WTC11 (cell line): ENCODE results near the gene MAGI3. TPM values are rescaled to one million over a fixed set of nuclear protein-coding genes. Genes with fewer than 3 reads are reported as not detected.

Source experiments
- ATAC-seq: fragments of 200-7000 bp; cut with Tn5 transposase; 2 replicates; pipeline ENCODE4 v1.10.0; 2021; ENCODE audit warnings: mild to moderate bottlenecking, moderate library complexity
- CTCF ChIA-PET: fragments of 300-600 bp; sonication (Branson Sonifier 250); formaldehyde crosslinking; loops from one replicate; lab custom pipeline; 2021; ENCODE audit warnings: antibody characterized with exemption; lab: Charles Lee
- POLR2A ChIA-PET: fragments of 350-600 bp; sonication (Branson Sonifier 250); formaldehyde crosslinking; loops from one replicate; lab custom pipeline; 2021; ENCODE audit warnings: antibody characterized with exemption; lab: Charles Lee
- DNase-seq: peaks from one replicate; pipeline ENCODE4 v3.0.0; 2021; ENCODE audit warnings: low spot score
- H3K27ac Mint-ChIP-seq: 2 replicates; pipeline ENCODE4 v1.8.0; 2021; ENCODE audit warnings: mixed read lengths
- H3K27me3 Mint-ChIP-seq: 2 replicates; pipeline ENCODE4 v1.8.0; 2021; ENCODE audit warnings: low read depth, mild to moderate bottlenecking, moderate library complexity, mixed read lengths
- H3K36me3 Mint-ChIP-seq: 2 replicates; pipeline ENCODE4 v1.8.0; 2021; ENCODE audit warnings: mixed read lengths
- H3K4me1 Mint-ChIP-seq: 2 replicates; pipeline ENCODE4 v1.8.0; 2022; ENCODE audit warnings: mixed read lengths
- H3K4me3 Mint-ChIP-seq: 2 replicates; pipeline ENCODE4 v1.8.0; 2021; ENCODE audit warnings: mild to moderate bottlenecking, moderate library complexity, mixed read lengths
- H3K9me3 Mint-ChIP-seq: 2 replicates; pipeline ENCODE4 v1.8.0; 2021; ENCODE audit warnings: mixed read lengths
- FOXK1 ChIP-seq: sonication (generic); formaldehyde crosslinking; IDR thresholded peaks from 2 replicates; pipeline ENCODE4 v1.8.0; 2022; ENCODE audit warnings: mild to moderate bottlenecking, moderate library complexity, missing genetic modification reagents
- HMGA2 ChIP-seq: fragments of 250-450 bp; sonication (Bioruptor Pico); IDR thresholded peaks from 2 replicates; pipeline ENCODE4 v1.4.0; 2021; ENCODE audit warnings: mild to moderate bottlenecking, moderate library complexity
- JAZF1 ChIP-seq: fragments of 250-450 bp; sonication (Bioruptor Pico); IDR thresholded peaks from 2 replicates; pipeline ENCODE4 v1.9.0; 2021; ENCODE audit warnings: moderate library complexity, mild to moderate bottlenecking, inconsistent platforms
- KAT7 ChIP-seq: sonication (generic); formaldehyde crosslinking; IDR thresholded peaks from 2 replicates; pipeline ENCODE4 v1.8.1; 2023; ENCODE audit warnings: missing genetic modification reagents, mild to moderate bottlenecking, borderline replicate concordance
- NFYB ChIP-seq: sonication (generic); formaldehyde crosslinking; conservative IDR thresholded peaks from 2 replicates; pipeline ENCODE4 v1.8.0; 2022; ENCODE audit warnings: low read depth, missing genetic modification reagents
- PRDM15 ChIP-seq: sonication (generic); formaldehyde crosslinking; IDR thresholded peaks from 2 replicates; pipeline ENCODE4 v1.8.0; 2022; ENCODE audit warnings: missing genetic modification reagents
- ZNF219 ChIP-seq: sonication (generic); formaldehyde crosslinking; IDR thresholded peaks from 2 replicates; pipeline ENCODE4 v1.8.0; 2023; ENCODE audit warnings: missing genetic modification reagents, mild to moderate bottlenecking, borderline replicate concordance
- ZNF232 ChIP-seq: sonication (generic); formaldehyde crosslinking; IDR thresholded peaks from 2 replicates; pipeline ENCODE4 v1.8.0; 2022; ENCODE audit warnings: mild to moderate bottlenecking, missing genetic modification reagents
- ZNF396 ChIP-seq: fragments of 250-450 bp; sonication (Bioruptor Pico); IDR thresholded peaks from 2 replicates; pipeline ENCODE4 v1.8.0; 2021; ENCODE audit warnings: mild to moderate bottlenecking, moderate library complexity, borderline replicate concordance
- total RNA-seq: library from RNA; stranded (reverse); gene quantifications from 3 replicates; pipeline ENCODE4 v1.2.3, GENCODE V29; 2021
- TF ChIP-seq, protein P1 (sequence below): fragments of 250-450 bp; sonication (Bioruptor Pico); IDR thresholded peaks from 2 replicates; pipeline ENCODE4 v2.1.2; 2022; ENCODE audit warnings: mild to moderate bottlenecking, moderate library complexity
- TF ChIP-seq, protein P2 (sequence below): sonication (generic); formaldehyde crosslinking; IDR thresholded peaks from 2 replicates; pipeline ENCODE4 v1.8.1; 2023; ENCODE audit warnings: mild to moderate bottlenecking, missing genetic modification reagents
- TF ChIP-seq, protein P3 (sequence below): sonication (generic); formaldehyde crosslinking; IDR thresholded peaks from 2 replicates; pipeline ENCODE4 v1.8.1; 2023; ENCODE audit warnings: mild to moderate bottlenecking, moderate library complexity, missing genetic modification reagents
- TF ChIP-seq, protein P4 (sequence below): sonication (generic); formaldehyde crosslinking; IDR thresholded peaks from 2 replicates; pipeline ENCODE4 v1.8.1; 2022; ENCODE audit warnings: mild to moderate bottlenecking, missing genetic modification reagents, moderate library complexity, borderline replicate concordance

MAGI3 gene
- total RNA-seq, 1 experiment from 2014 or later = 9.7 TPM

- ATAC-seq (no peak), DNase-seq (no peak)
- Mint-ChIP-seq H3K27ac (no peak overlapping the region), H3K4me3 (no peak overlapping the region), H3K4me1 (no peaks in the 10 kb centered on the region), H3K9me3 (no peaks in the 10 kb centered on the region), H3K27me3 (no peaks in the 10 kb centered on the region), H3K36me3 (no peaks in the 10 kb centered on the region)
- TF ChIP-seq HMGA2 (CRISPR knock-in tag) = no peak
- TF ChIP-seq ZNF219 (CRISPR knock-in tag) = no peak
- no peak for TF ChIP-seq ZNF396
- TF ChIP-seq, protein P1, sequence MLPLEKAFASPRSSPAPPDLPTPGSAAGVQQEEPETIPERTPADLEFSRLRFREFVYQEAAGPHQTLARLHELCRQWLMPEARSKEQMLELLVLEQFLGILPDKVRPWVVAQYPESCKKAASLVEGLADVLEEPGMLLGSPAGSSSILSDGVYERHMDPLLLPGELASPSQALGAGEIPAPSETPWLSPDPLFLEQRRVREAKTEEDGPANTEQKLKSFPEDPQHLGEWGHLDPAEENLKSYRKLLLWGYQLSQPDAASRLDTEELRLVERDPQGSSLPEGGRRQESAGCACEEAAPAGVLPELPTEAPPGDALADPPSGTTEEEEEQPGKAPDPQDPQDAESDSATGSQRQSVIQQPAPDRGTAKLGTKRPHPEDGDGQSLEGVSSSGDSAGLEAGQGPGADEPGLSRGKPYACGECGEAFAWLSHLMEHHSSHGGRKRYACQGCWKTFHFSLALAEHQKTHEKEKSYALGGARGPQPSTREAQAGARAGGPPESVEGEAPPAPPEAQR (CRISPR knock-in tag) = no peak
- no peak for TF ChIP-seq KAT7 (CRISPR knock-in tag)
- TF ChIP-seq NFYB (CRISPR knock-in tag) = no peak
- TF ChIP-seq, protein P2, sequence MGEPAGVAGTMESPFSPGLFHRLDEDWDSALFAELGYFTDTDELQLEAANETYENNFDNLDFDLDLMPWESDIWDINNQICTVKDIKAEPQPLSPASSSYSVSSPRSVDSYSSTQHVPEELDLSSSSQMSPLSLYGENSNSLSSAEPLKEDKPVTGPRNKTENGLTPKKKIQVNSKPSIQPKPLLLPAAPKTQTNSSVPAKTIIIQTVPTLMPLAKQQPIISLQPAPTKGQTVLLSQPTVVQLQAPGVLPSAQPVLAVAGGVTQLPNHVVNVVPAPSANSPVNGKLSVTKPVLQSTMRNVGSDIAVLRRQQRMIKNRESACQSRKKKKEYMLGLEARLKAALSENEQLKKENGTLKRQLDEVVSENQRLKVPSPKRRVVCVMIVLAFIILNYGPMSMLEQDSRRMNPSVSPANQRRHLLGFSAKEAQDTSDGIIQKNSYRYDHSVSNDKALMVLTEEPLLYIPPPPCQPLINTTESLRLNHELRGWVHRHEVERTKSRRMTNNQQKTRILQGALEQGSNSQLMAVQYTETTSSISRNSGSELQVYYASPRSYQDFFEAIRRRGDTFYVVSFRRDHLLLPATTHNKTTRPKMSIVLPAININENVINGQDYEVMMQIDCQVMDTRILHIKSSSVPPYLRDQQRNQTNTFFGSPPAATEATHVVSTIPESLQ (CRISPR knock-in tag) = no peak
- TF ChIP-seq PRDM15 (CRISPR knock-in tag) = no peak
- no peak for TF ChIP-seq JAZF1
- no peak for TF ChIP-seq FOXK1
- TF ChIP-seq, protein P3, sequence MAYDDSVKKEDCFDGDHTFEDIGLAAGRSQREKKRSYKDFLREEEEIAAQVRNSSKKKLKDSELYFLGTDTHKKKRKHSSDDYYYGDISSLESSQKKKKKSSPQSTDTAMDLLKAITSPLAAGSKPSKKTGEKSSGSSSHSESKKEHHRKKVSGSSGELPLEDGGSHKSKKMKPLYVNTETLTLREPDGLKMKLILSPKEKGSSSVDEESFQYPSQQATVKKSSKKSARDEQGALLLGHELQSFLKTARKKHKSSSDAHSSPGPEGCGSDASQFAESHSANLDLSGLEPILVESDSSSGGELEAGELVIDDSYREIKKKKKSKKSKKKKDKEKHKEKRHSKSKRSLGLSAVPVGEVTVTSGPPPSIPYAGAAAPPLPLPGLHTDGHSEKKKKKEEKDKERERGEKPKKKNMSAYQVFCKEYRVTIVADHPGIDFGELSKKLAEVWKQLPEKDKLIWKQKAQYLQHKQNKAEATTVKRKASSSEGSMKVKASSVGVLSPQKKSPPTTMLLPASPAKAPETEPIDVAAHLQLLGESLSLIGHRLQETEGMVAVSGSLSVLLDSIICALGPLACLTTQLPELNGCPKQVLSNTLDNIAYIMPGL (CRISPR knock-in tag) = no peak
- POLR2A ChIA-PET = no interaction called here
- CTCF ChIA-PET = no interaction called here
Measured at GRCh38 chr1:113654883-113655282, 264.6 kb downstream of the MAGI3 start.

DNA sequence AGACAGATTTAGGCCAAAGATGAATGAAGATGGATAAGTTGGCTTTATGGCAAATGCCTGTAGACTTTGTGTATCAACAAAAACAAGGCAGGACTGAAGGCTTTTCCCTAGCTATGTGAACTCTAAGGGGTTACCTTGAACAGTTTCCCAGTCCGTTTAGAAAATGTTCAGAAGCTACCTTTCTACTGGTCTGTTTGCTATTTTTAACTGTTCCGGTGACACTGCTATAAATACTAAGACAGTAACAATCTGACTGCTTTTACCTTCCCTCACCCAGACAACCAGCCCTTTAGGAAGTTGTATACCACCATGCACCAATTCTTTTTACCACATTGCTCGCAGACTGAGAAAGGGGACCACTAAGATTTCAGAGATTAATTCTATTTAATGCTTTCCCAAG lies 266.8 kb downstream of the MAGI3 start:
- H3K27me3 Mint-ChIP-seq = no peaks in the 10 kb centered on the region
- no peak overlapping the region for H3K27ac Mint-ChIP-seq
- ATAC-seq = no peak
- H3K36me3 Mint-ChIP-seq = no peaks in the 10 kb centered on the region
- ChIA-PET POLR2A (no interaction called here), CTCF (no interaction called here)
- H3K9me3 Mint-ChIP-seq = no peaks in the 10 kb centered on the region
- no peak for TF ChIP-seq NFYB (CRISPR knock-in tag)
- TF ChIP-seq, protein P4, sequence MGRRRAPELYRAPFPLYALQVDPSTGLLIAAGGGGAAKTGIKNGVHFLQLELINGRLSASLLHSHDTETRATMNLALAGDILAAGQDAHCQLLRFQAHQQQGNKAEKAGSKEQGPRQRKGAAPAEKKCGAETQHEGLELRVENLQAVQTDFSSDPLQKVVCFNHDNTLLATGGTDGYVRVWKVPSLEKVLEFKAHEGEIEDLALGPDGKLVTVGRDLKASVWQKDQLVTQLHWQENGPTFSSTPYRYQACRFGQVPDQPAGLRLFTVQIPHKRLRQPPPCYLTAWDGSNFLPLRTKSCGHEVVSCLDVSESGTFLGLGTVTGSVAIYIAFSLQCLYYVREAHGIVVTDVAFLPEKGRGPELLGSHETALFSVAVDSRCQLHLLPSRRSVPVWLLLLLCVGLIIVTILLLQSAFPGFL = no peak
- TF ChIP-seq ZNF232 (CRISPR knock-in tag) = no peak
- TF ChIP-seq, all 79 proteins: peak for 0
- no peak for DNase-seq
- H3K4me3 Mint-ChIP-seq = no peak overlapping the region
- no peaks in the 10 kb centered on the region for H3K4me1 Mint-ChIP-seq
